Medulla oblongata (tissue), 1 donor: ENCODE data around the gene BTBD10.

ENCODE experiments used
- DNase-seq: peaks from one replicate; pipeline ENCODE4 v3.0.0-alpha.2; 2015; ENCODE audit errors: extremely low spot score

Gene BTBD10

GRCh38 chr11:13462901-13463778, at the start of gene BTBD10:
TSS of gene BTBD10 (minus strand) at chr11:13463222. CDS start at chr11:13445124, 18,098 bp downstream.
- peak; percentile 98 for DNase-seq

- DNase-seq, result no peak
These were observed 40.4 kb upstream of the BTBD10 start for GRCh38 chr11:13503393-13503792.

GRCh38 chr11:13502492-13502891, 39.5 kb upstream of the BTBD10 start:
- DNase-seq, result no peak

- DNase-seq, result no peak
These were observed 32.9 kb upstream of the BTBD10 start, which contains the start of gene PTH for GRCh38 chr11:13495929-13496328. TSS of gene PTH (minus strand) at chr11:13495997. CDS start at chr11:13492855, 3,142 bp downstream.

GRCh38 chr11:13494051-13494450, 31.0 kb upstream of the BTBD10 start:
- no peak for DNase-seq

- DNase-seq, result peak; percentile 11
These were observed 24.6 kb upstream of the BTBD10 start for GRCh38 chr11:13487661-13488030.

GRCh38 chr11:13486926-13487660, 24.1 kb upstream of the BTBD10 start:
- peak; percentile 15 for DNase-seq

GRCh38 chr11:13480198-13480597, 17.2 kb upstream of the BTBD10 start:
- DNase-seq, result no peak

GRCh38 chr11:13479688-13480087, 16.7 kb upstream of the BTBD10 start:
- no peak for DNase-seq

GRCh38 chr11:13475091-13475490, 12.1 kb upstream of the BTBD10 start:
- no peak for DNase-seq

- DNase-seq, result no peak
These were observed 10.1 kb upstream of the BTBD10 start for GRCh38 chr11:13473013-13473722.

- DNase-seq, result no peak
These were observed 5.7 kb upstream of the BTBD10 start for GRCh38 chr11:13468750-13469149.

GRCh38 chr11:13465909-13466371, 2.9 kb upstream of the BTBD10 start:
- DNase-seq, result peak; percentile 45

GRCh38 chr11:13463779-13464290, 813 bp upstream of the BTBD10 start:
- DNase-seq, result peak; percentile 23

- peak; percentile 53 for DNase-seq
These were observed 616 bp downstream of the BTBD10 start for GRCh38 chr11:13462311-13462900.

- no peak for DNase-seq
These were observed 1.7 kb downstream of the BTBD10 start for GRCh38 chr11:13461291-13461690.

GRCh38 chr11:13450832-13451397, 12.1 kb downstream of the BTBD10 start:
- DNase-seq, result no peak

- no peak for DNase-seq
These were observed 13.5 kb downstream of the BTBD10 start for GRCh38 chr11:13449522-13449921.

- DNase-seq, result peak; percentile 69
These were observed 14.1 kb downstream of the BTBD10 start for GRCh38 chr11:13448876-13449275.

GRCh38 chr11:13446444-13446843, 16.6 kb downstream of the BTBD10 start:
- no peak for DNase-seq

GRCh38 chr11:13445588-13445987, 17.4 kb downstream of the BTBD10 start:
- no peak for DNase-seq
